OCI-LY1 (cell line): Measurements from ENCODE around the gene OXTR.

Experiments used
- CTCF ChIP-seq: fragments of 200-600 bp; sonication (generic), shearing (Covaris generic); IDR thresholded peaks from 2 replicates; pipeline ENCODE4 v1.5.1; 2017; ENCODE audit warnings: mild to moderate bottlenecking, antibody characterized with exemption, low read length, moderate library complexity, mixed read lengths
- EZH2 ChIP-seq: fragments of 200-600 bp; sonication (generic), shearing (Covaris generic); IDR thresholded peaks from 2 replicates; pipeline ENCODE4 v1.8.0; 2017; ENCODE audit warnings: borderline replicate concordance, mixed run types, mild to moderate bottlenecking, antibody characterized with exemption, low read length, moderate library complexity, mixed read lengths

GRCh38 chr3:8767256-8767666 is 2.2 kb downstream of the OXTR start:
- TF ChIP-seq CTCF, result no peak
- no peak for TF ChIP-seq EZH2
